ENCODE results near the gene CDAN1.

DNA sequence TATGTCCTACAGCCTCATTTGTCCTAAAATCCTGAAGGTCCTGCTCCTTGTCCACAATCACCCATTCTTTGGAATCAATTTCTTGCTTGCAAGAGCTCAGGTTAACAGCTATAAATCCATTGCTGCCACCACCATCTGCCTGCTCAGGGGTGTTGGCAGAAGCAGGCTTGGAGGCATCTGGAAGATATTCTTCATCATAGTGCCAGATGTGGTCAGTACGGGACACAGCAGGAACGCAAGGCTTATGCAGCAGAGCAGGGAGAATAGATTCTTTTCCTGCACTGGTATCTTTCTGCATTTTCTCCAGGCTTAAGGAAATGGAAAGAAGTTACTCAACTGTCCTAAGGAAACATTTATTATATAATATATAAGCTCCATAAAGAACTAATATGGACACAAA is 38.5 kb upstream of the CDAN1 start:
- TF ChIP-seq CTCF (IDR thresholded peaks at IDR 0.05; ENCODE audit: extremely low read depth in 1 of 2, insufficient read depth in 1 of 2, low read depth in 1 of 2, low read length in 2 of 2) (no peak), POLR2A (IDR thresholded peaks at IDR 0.05; ENCODE audit: low read depth, low read length) (no peak), MYC (IDR thresholded peaks at IDR 0.05; ENCODE audit: low read depth, low read length) (no peak), EZH2 (IDR thresholded peaks at IDR 0.05; ENCODE audit: borderline replicate concordance, low read depth, low read length, severe bottlenecking) (no peak), POLR2AphosphoS5 (IDR thresholded peaks at IDR 0.05; ENCODE audit: insufficient read depth, low read depth, low read length) (no peak), JUN (IDR thresholded peaks at IDR 0.05; ENCODE audit: borderline replicate concordance, insufficient read depth, insufficient read length, low read depth) (no peak)
